Measurements from ENCODE around the gene CLSTN2. TPM values are rescaled to one million over a fixed set of nuclear protein-coding genes. Genes with fewer than 3 reads are reported as not detected.

Gene CLSTN2
- total RNA-seq, 4 donors from 2014 or later, result 13.4 to 21.3 (median 19.4) TPM

- no peak overlapping the region for H3K27ac ChIP-seq
- no peak for TF ChIP-seq CTCF (IDR thresholded peaks at IDR 0.05)
- no peak for TF ChIP-seq POLR2A (IDR thresholded peaks at IDR 0.05)
- TF ChIP-seq EP300 (IDR thresholded peaks at IDR 0.05), result no peak
Measured at GRCh38 chr3:140004271-140004670, 69.3 kb downstream of the CLSTN2 start.

GRCh38 chr3:140006331-140006730 is 71.3 kb downstream of the CLSTN2 start:
- H3K36me3 ChIP-seq, result no peaks in the 10 kb centered on the region
- TF ChIP-seq EP300 (IDR thresholded peaks at IDR 0.05) (no peak), POLR2A (IDR thresholded peaks at IDR 0.05) (no peak), CTCF (IDR thresholded peaks at IDR 0.05) (no peak)
- H3K27me3 ChIP-seq, result no peaks in the 10 kb centered on the region
- H3K4me3 ChIP-seq, result no peak overlapping the region
- H3K27ac ChIP-seq, result no peak overlapping the region
- no peaks in the 10 kb centered on the region for H3K4me1 ChIP-seq
- 62 to 65% methylated on average over 2 of the region's 2 CpGs for WGBS, 2 donors
- no peak for DNase-seq (ENCODE audit: low spot score in 2 of 2)
- no peaks in the 10 kb centered on the region for H3K9me3 ChIP-seq

More at GRCh38 chr3:140004271-140004670, 69.3 kb downstream of the CLSTN2 start:
- no peak for DNase-seq (ENCODE audit: low spot score in 2 of 2)
- H3K36me3 ChIP-seq, result no peaks in the 10 kb centered on the region
- no peaks in the 10 kb centered on the region for H3K4me1 ChIP-seq
- H3K27me3 ChIP-seq, result no peaks in the 10 kb centered on the region
- no peak overlapping the region for H3K4me3 ChIP-seq
- no peaks in the 10 kb centered on the region for H3K9me3 ChIP-seq

GRCh38 chr3:140007081-140007480 is 72.1 kb downstream of the CLSTN2 start:
- Histone ChIP-seq H3K4me1 (no peaks in the 10 kb centered on the region), H3K9me3 (no peaks in the 10 kb centered on the region), H3K27ac (no peak overlapping the region), H3K4me3 (no peak overlapping the region), H3K27me3 (no peaks in the 10 kb centered on the region), H3K36me3 (no peaks in the 10 kb centered on the region)
- no peak for DNase-seq (ENCODE audit: low spot score in 2 of 2)
- no peak for TF ChIP-seq EP300 (IDR thresholded peaks at IDR 0.05)
- no peak for TF ChIP-seq POLR2A (IDR thresholded peaks at IDR 0.05)
- TF ChIP-seq CTCF (IDR thresholded peaks at IDR 0.05), result no peak
- 83 to 97% methylated on average over 4 of the region's 4 CpGs for WGBS, 2 donors

- no peak overlapping the region for H3K27ac ChIP-seq
Measured at GRCh38 chr3:140007911-140008869, 73.2 kb downstream of the CLSTN2 start.

More at GRCh38 chr3:140007911-140008869, 73.2 kb downstream of the CLSTN2 start:
- H3K27me3 ChIP-seq, result no peaks in the 10 kb centered on the region
- no peak for DNase-seq (ENCODE audit: low spot score in 2 of 2)
- no peaks in the 10 kb centered on the region for H3K36me3 ChIP-seq
- H3K4me1 ChIP-seq, result no peaks in the 10 kb centered on the region
- no peak overlapping the region for H3K4me3 ChIP-seq
- WGBS, 2 donors, result 56 to 58% methylated on average over 7 of the region's 7 CpGs
- TF ChIP-seq CTCF (IDR thresholded peaks at IDR 0.05), result no peak
- H3K9me3 ChIP-seq, result no peaks in the 10 kb centered on the region

Data from tibial nerve (tissue), 4 donors.